HFF-Myc (cell line): ENCODE data around the gene RFC3.

ENCODE experiments used
- DNase-seq: peaks from one replicate; pipeline ENCODE4 v3.0.0-alpha.2; 2011; ENCODE audit warnings: low read depth; ENCODE audit errors: extremely low read depth
- H3K4me3 ChIP-seq: replicated peaks from 2 replicates; pipeline ENCODE4 v1.5.1; 2011; ENCODE audit warnings: low read depth, mild to moderate bottlenecking, control low read depth, low read length
- CTCF ChIP-seq: IDR thresholded peaks from 2 replicates; pipeline ENCODE4 v1.5.1; 2012; ENCODE audit warnings: mild to moderate bottlenecking, low read depth, low read length, control low read depth; ENCODE audit errors: missing control alignments

The RFC3 gene

GRCh38 chr13:33872005-33872351 is 54.0 kb downstream of the RFC3 start:
- TF ChIP-seq CTCF = no peak
- DNase-seq = no peak
- H3K4me3 ChIP-seq = no peak overlapping the region

GRCh38 chr13:33873251-33873908 is 55.4 kb downstream of the RFC3 start:
- no peak for TF ChIP-seq CTCF
- no peak for DNase-seq
- H3K4me3 ChIP-seq = no peak overlapping the region

GRCh38 chr13:33874871-33875270 is 56.9 kb downstream of the RFC3 start:
- no peak for TF ChIP-seq CTCF
- DNase-seq = no peak
- no peak overlapping the region for H3K4me3 ChIP-seq

- DNase-seq = no peak
- no peak overlapping the region for H3K4me3 ChIP-seq
- TF ChIP-seq CTCF = no peak
These were observed 57.9 kb downstream of the RFC3 start for GRCh38 chr13:33875618-33876401.

GRCh38 chr13:33876716-33877394 is 58.9 kb downstream of the RFC3 start:
- no peak for TF ChIP-seq CTCF
- no peak overlapping the region for H3K4me3 ChIP-seq
- no peak for DNase-seq

- TF ChIP-seq CTCF = no peak
- DNase-seq = no peak
- H3K4me3 ChIP-seq = no peak overlapping the region
These were observed 61.2 kb downstream of the RFC3 start for GRCh38 chr13:33879118-33879517.
